HT1080 (cell line): ENCODE measurements around the gene LCT. TPM values are rescaled to one million over a fixed set of nuclear protein-coding genes. Genes with fewer than 3 reads are reported as not detected.
"Not testable (repeated sequence)": the region's sequence is repeated elsewhere in the genome, so short reads cannot be mapped to it uniquely, and the experiment has no call there.

Source experiments
- DNase-seq: peaks from one replicate; pipeline ENCODE4 v3.0.0-alpha.2; 2015; ENCODE audit warnings: low read depth
- total RNA-seq: library from RNA; depleted of rRNA; stranded (reverse); fragments of >200 nt; shearing (Covaris generic); gene quantifications from 2 replicates; pipeline ENCODE4 v1.2.3, GENCODE V29; 2014

The LCT gene
- total RNA-seq, 1 experiment from 2014 or later = not detected

- no peak for DNase-seq
These were observed 4.1 kb downstream of the LCT start for GRCh38 chr2:135832891-135833290.

GRCh38 chr2:135831180-135831812, 5.7 kb downstream of the LCT start:
- DNase-seq = no peak

GRCh38 chr2:135829378-135830135, 7.4 kb downstream of the LCT start:
- no peak for DNase-seq

GRCh38 chr2:135826544-135826943, 10.4 kb downstream of the LCT start:
- DNase-seq = no peak

- DNase-seq = no peak
These were observed 11.3 kb downstream of the LCT start for GRCh38 chr2:135825550-135826176.

- no peak for DNase-seq
These were observed 11.9 kb downstream of the LCT start for GRCh38 chr2:135825131-135825530.

GRCh38 chr2:135822855-135823254, 14.1 kb downstream of the LCT start:
- DNase-seq = no peak

- DNase-seq = no peak
These were observed 15.8 kb downstream of the LCT start for GRCh38 chr2:135821190-135821589.

GRCh38 chr2:135820003-135820618, 16.9 kb downstream of the LCT start:
- DNase-seq = peak; percentile 85

- peak; percentile 42 for DNase-seq
These were observed 17.9 kb downstream of the LCT start for GRCh38 chr2:135818937-135819610.

GRCh38 chr2:135817951-135818350, 19.0 kb downstream of the LCT start:
- DNase-seq = no peak

- no peak for DNase-seq
These were observed 19.5 kb downstream of the LCT start for GRCh38 chr2:135817466-135817865.

GRCh38 chr2:135815269-135815668, 21.7 kb downstream of the LCT start:
- DNase-seq = no peak

GRCh38 chr2:135812907-135813511, 24.0 kb downstream of the LCT start:
- no peak for DNase-seq

- DNase-seq = not testable (repeated sequence)
These were observed 29.1 kb downstream of the LCT start for GRCh38 chr2:135807874-135808273.

- no peak for DNase-seq
These were observed 33.7 kb downstream of the LCT start for GRCh38 chr2:135803278-135803677.

GRCh38 chr2:135802350-135802749, 34.6 kb downstream of the LCT start:
- DNase-seq = no peak

GRCh38 chr2:135800513-135801460, 36.2 kb downstream of the LCT start:
- DNase-seq = no peak

- no peak for DNase-seq
These were observed 37.2 kb downstream of the LCT start for GRCh38 chr2:135799738-135800137.

- DNase-seq = no peak
These were observed 38.2 kb downstream of the LCT start for GRCh38 chr2:135798762-135799161.
